ENCODE measurements around the gene IFRD2. TPM values are rescaled to one million over a fixed set of nuclear protein-coding genes. Genes with fewer than 3 reads are reported as not detected.
A peak's percentile ranks its signal among the peaks of the same experiment; 100 is the strongest.
"Not testable (repeated sequence)": the region's sequence is repeated elsewhere in the genome, so short reads cannot be mapped to it uniquely, and the experiment has no call there.

Gene IFRD2
- total RNA-seq, 8 experiments from 2014 or later = 13.3 to 111 (median 24.8) TPM

DNA sequence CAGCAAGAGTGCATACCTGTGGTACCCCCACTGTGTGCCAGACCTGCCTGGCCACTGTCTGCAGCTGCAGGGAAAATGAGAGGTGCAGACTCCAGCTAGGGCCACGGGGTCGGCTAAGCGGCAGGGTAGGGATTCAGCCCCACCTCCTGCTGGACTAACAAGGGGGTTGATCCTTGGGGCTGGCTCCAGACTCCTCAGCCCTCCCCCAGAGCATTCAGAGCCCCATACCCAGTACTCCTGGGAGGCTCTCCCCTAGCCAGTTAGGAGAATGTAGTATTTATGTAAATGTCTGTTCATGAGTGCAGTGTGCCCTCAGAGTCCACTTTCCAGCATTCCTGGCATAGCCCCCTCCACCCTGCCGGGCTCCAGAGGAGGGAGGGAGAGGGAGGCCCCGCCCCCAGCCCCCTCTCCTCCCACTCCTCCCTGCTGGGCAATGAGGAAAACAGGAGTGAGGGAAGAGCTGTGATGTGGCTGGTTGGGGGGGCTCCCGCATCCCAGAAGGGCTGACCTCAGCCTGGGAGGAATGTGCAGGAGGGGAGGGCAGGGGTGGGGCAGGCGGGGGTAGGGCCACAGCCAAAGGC lies 27.8 kb downstream of the IFRD2 start:
- Histone ChIP-seq H3K4me3 (no peak overlapping the region), H3K4me1 (replicated peaks in 1 of 2) (peaks cover 54 to 72% of the 10 kb centered on the region in 2 donors), H3K27ac (peak overlapping the region; percentile 82)
- peak; percentile 18 to 79 (median 73) for ATAC-seq (replicated peaks in 6 of 8)
- in situ Hi-C loops (cut with MboI; ENCODE audit: low pct_unique_long_range_greater_than_20kb in 2 of 9, low sequenced_read_pairs in 9 of 9, unreplicated experiment in 9 of 9) = no loop called here
- WGBS, 10 experiments = 5% methylated on average over 3 of the region's 7 CpGs; no CpG with 5 or more reads in 9 of the 10 experiments

DNA sequence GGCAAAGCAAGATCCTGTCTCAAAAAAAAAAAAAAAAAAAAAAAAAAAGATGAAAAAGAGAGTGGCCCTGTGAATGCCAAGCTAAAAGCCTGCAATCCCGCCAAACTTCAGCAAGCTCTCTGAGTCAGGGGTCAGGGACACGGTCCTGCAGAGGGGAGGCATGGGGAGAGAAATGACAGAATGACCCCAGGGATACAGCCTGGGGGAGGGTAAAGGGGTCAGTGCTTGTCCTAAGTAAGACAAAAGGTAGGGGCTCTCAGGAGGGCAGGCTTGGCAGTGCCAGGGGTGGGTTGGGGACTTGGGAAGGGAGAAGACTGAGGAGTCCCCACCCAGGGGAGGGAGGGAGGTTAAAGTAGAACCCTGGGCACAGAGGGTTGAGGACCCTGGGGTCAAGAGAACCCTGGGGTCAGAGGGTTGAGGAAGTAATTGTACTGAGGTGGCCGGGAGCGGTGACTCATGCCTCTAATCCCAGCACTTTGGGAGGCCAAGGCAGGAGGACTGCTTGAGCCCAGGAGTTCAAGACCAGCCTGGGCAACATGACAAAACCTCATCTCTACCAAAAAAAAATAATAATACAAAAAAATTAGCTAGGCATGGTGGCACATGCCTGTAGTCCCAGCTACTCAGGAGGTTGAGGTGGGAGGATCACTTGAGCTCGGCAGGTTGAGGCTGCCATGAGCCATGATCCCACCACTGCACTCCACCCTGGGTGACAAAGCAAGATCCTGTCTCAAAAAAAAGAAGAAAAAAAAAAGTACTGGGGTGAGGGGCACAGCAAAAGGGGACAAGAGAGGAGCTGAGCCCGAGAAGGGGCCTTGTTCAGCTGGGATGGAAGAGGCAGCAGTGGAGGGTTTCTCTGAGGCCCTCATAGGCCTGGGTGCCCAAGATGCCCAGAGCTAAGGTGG lies 28.5 kb downstream of the IFRD2 start:
- Histone ChIP-seq H3K4me1 (replicated peaks in 1 of 2) (peaks cover 62 to 72% of the 10 kb centered on the region in 2 donors), H3K4me3 (no peak overlapping the region), H3K27ac (peak overlapping the region; percentile 82)
- in situ Hi-C loops (cut with MboI; ENCODE audit: low pct_unique_long_range_greater_than_20kb in 2 of 9, low sequenced_read_pairs in 9 of 9, unreplicated experiment in 9 of 9) = no loop called here
- no peak for ATAC-seq (replicated peaks in 6 of 8)
- 20 to 100% (median 60%) methylated on average over 1 to 4 of the region's 6 CpGs; no CpG with 5 or more reads in 3 of the 10 experiments for WGBS, 10 experiments

DNA sequence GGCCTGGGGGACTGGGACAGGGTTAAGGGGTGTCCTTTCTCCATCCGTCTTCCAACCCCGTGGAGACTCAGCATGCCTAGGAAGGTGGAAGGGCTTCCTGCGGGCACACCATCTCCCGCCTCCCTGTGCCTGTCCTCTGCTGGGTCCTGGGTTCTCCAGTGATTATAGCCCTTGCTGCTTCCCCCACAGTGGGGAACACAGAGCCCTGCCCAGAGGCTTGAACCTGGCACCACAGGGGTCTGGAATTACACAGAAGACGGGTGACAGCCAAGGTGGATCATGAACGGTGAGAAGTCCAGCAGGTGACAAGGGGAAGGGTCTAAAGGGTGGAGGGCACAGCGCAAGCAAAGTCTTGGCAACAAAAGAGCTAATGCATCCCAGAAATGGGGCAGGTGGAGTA lies 29.5 kb downstream of the IFRD2 start:
- no peak for ATAC-seq (replicated peaks in 6 of 8)
- no peak overlapping the region for H3K27ac ChIP-seq
- WGBS, 10 experiments = 82 to 100% (median 89%) methylated on average over 3 to 4 of the region's 7 CpGs; no CpG with 5 or more reads in 7 of the 10 experiments
- no peak overlapping the region for H3K4me3 ChIP-seq
- peaks cover 70 to 76% of the 10 kb centered on the region in 2 donors for H3K4me1 ChIP-seq (replicated peaks in 1 of 2)
- in situ Hi-C loops (cut with MboI; ENCODE audit: low pct_unique_long_range_greater_than_20kb in 2 of 9, low sequenced_read_pairs in 9 of 9, unreplicated experiment in 9 of 9) = no loop called here

DNA sequence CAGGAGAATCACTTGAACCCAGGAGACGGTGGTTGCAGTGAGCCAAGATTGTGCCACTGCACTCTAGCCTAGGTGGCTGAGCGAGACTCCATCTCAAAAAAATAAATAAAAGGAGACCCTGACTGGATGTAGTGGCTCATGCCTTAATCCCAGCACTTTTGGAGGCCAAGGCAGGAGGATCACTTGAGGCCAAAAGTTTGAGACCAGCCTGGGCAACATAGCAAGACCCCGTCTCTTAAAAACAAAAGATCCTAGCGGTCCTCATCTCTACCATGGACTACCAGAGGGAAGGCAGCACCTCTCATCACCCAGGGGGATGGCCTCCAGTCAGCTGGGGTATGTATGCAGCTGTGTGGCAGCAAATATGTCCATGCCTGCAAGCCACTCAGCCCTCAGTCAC lies 30.0 kb downstream of the IFRD2 start:
- WGBS, 10 experiments = 80 to 100% (median 100%) methylated on average over 1 to 2 of the region's 4 CpGs; no CpG with 5 or more reads in 5 of the 10 experiments
- H3K27ac ChIP-seq; H3K4me3 ChIP-seq; in situ Hi-C loops (cut with MboI; ENCODE audit: low pct_unique_long_range_greater_than_20kb in 2 of 9, low sequenced_read_pairs in 9 of 9, unreplicated experiment in 9 of 9); ATAC-seq (replicated peaks in 6 of 8): not testable (repeated sequence)
- peaks cover 70 to 76% of the 10 kb centered on the region in 2 donors for H3K4me1 ChIP-seq (replicated peaks in 1 of 2)

DNA sequence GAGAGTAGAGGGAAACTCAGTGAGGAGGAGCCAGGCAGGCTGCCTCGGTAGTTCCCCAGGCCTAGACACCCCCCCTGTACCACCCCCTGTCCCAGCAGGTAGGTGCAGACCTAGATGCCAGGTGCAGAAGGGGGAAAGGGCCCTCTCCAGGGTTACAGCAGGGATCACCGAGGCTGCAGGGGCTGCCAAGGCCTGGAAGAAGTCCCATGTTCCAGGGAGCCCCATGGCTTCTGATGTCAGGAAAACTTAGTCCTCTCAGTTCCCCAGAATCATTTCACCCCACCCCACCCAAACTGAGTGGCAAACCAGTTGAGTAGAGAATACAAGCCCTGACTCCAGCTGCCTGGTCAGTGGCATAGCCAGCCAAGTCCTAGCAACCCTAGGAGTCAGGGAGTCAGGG lies 30.7 kb downstream of the IFRD2 start:
- Histone ChIP-seq H3K27ac (peak overlapping the region; percentile 98 to 100), H3K4me3 (no peak overlapping the region), H3K4me1 (replicated peaks in 1 of 2) (peaks cover 67 to 75% of the 10 kb centered on the region in 2 donors)
- WGBS, 10 experiments = 80% methylated on average over 1 of the region's 2 CpGs; no CpG with 5 or more reads in 9 of the 10 experiments
- no peak for ATAC-seq (replicated peaks in 6 of 8)
- in situ Hi-C loops (cut with MboI; ENCODE audit: low pct_unique_long_range_greater_than_20kb in 2 of 9, low sequenced_read_pairs in 9 of 9, unreplicated experiment in 9 of 9) = no loop called here

DNA sequence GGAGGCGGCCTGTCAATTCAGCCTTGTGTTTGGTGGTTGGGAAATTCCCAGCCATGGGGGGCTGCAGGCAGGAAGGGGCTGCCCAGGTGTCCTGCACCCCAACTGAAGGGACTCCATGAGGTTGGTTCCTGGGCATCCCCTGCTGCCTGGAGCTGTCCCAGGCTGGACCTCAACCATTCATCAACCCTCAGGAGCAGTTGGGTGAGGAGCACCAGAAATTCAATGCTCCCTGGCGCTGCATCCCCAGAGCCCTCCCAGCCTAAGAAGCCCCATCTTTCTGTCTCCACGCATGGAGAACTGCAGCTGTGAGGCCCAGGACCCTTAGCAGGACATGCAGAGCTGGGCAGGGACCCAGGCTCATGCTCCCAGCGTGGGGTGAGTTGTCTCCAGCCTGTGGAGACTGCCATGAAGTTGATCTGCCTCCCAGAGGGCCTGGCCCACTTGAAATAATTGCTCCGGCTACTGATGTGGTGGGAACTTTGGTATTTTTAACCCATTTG lies 31.2 kb downstream of the IFRD2 start:
- H3K27ac ChIP-seq = peak overlapping the region; percentile 98 to 100
- in situ Hi-C loops (cut with MboI; ENCODE audit: low pct_unique_long_range_greater_than_20kb in 2 of 9, low sequenced_read_pairs in 9 of 9, unreplicated experiment in 9 of 9) = no loop called here
- H3K4me1 ChIP-seq (replicated peaks in 1 of 2) = peaks cover 65 to 70% of the 10 kb centered on the region in 2 donors
- ATAC-seq (replicated peaks in 6 of 8) = no peak
- 64 to 100% (median 100%) methylated on average over 1 to 3 of the region's 5 CpGs; no CpG with 5 or more reads in 5 of the 10 experiments for WGBS, 10 experiments
- peak overlapping the region in 4 of 5 donors; percentile 37 to 58 (median 45) for H3K4me3 ChIP-seq

DNA sequence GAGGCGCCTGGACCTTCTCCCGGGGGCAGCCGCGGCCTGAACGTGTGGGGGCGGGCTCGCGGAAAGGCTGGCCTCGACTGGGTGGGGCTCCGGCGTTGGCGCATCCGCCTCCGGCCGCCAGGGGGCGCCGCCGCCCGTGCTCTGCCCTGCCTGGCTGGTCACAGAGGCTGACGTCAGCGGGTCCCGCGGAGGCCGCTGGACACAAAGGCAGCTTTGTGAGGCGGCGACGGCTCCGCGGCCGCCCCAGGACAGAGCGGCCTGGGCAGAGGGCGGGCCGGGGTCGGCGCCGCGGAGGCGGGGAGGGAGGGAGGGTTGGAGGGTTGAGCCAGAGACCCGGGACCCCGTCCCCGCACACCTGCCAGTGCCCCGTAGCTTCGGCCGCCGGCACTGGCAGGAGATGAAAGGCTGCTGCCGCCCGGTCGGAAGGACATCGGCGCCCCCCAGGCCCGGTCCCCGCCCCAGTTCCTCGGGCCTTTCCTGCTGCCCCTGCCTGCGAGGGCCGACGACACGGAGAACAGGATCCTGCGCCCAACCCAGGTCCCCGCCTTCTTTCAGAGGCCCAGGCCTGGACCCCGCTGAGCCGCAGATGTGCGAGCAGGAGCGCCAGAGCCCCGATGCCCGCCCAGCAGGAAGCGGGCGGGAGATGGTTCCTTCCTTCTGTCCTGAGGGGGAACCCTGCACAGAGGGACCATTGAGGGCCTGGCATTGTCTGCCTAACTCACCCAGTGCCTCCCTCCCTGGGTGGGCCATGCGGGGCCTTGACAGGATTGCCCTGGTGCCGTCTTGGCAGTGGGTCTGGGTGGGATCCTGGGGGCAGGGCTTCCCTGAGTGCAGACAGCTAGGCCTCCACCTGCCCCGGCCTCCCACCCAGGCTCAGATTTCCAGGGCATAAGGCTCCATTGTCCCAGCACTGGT lies 31.9 kb downstream of the IFRD2 start:
- in situ Hi-C loops (cut with MboI; ENCODE audit: low pct_unique_long_range_greater_than_20kb in 2 of 9, low sequenced_read_pairs in 9 of 9, unreplicated experiment in 9 of 9) = no loop called here
- Histone ChIP-seq H3K4me3 (peak overlapping the region; percentile 34 to 58 (median 44)), H3K27ac (peak overlapping the region; percentile 98 to 100), H3K4me1 (replicated peaks in 1 of 2) (peaks cover 57 to 63% of the 10 kb centered on the region in 2 donors)
- peak; percentile 46 to 75 (median 56) for ATAC-seq (replicated peaks in 6 of 8)
- 0% methylated on average over 2 to 4 of the region's 70 CpGs; no CpG with 5 or more reads in 8 of the 10 experiments for WGBS, 10 experiments

DNA sequence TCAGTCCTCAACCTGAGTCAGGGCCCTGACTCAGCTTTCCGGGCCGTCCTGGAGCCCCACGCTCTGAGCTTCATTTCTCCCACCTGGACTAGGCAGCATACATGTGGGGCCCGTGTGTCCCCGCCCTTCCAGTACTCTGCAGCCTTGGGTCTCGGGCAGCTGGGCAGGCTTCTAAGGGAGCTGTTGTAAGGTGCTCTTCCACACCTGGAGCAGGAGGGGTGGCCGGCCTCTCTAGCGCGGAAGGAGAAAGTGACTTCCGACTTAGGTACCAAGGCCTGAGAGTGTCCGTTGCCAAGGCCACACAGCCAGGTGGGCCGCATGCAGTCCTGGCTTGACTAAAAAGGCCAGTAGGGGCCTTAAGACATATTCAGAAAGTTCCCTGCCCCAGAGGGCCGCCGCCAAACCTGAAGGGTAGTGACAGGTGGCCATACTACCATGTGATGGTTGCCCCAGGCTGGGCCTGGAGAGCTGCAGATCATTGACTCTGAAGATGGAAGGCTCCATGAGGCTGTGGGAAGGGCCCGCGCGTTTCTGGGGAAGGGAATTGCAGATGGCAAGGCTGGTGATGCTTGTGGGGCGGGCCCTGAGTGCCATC lies 32.7 kb downstream of the IFRD2 start:
- Histone ChIP-seq H3K4me1 (replicated peaks in 1 of 2) (peaks cover 51 to 57% of the 10 kb centered on the region in 2 donors), H3K27ac (peak overlapping the region; percentile 98 to 100), H3K4me3 (peak overlapping the region in 1 of 5 donors; percentile 58)
- in situ Hi-C loops (cut with MboI; ENCODE audit: low pct_unique_long_range_greater_than_20kb in 2 of 9, low sequenced_read_pairs in 9 of 9, unreplicated experiment in 9 of 9) = no loop called here
- peak in 1 of 8 experiments; percentile 2 for ATAC-seq (replicated peaks in 6 of 8)
- 40 to 100% (median 94%) methylated on average over 1 to 11 of the region's 18 CpGs; no CpG with 5 or more reads in 2 of the 10 experiments for WGBS, 10 experiments

DNA sequence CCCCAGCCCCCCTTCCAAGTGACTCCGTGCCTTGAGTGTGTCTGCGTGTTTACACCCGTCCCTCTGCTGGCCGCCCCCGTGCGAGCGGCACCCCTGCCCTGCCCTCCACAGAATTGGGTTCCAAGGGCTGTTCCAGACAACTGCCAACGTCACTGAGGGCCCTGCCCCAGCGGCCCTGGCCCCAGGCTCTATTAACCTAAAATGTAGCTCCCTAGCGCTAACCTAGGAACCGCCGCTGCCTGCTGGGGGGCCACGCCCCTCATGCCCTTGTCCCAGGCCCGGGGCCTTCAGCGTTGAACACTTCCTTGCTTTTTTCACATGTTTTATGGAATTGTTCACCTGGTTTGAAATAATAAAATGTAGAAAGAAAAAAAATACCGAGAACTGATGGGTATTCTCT lies 33.2 kb downstream of the IFRD2 start:
- peak overlapping the region; percentile 82 to 98 for H3K27ac ChIP-seq
- in situ Hi-C loops (cut with MboI; ENCODE audit: low pct_unique_long_range_greater_than_20kb in 2 of 9, low sequenced_read_pairs in 9 of 9, unreplicated experiment in 9 of 9) = no loop called here
- ATAC-seq (replicated peaks in 6 of 8) = peak in 1 of 8 experiments; percentile 0
- whole genome bisulfite sequencing, 10 experiments = 50 to 80% (median 70%) methylated on average over 1 to 6 of the region's 16 CpGs; no CpG with 5 or more reads in 5 of the 10 experiments
- H3K4me3 ChIP-seq = no peak overlapping the region
- H3K4me1 ChIP-seq (replicated peaks in 1 of 2) = peaks cover 46 to 51% of the 10 kb centered on the region in 2 donors

DNA sequence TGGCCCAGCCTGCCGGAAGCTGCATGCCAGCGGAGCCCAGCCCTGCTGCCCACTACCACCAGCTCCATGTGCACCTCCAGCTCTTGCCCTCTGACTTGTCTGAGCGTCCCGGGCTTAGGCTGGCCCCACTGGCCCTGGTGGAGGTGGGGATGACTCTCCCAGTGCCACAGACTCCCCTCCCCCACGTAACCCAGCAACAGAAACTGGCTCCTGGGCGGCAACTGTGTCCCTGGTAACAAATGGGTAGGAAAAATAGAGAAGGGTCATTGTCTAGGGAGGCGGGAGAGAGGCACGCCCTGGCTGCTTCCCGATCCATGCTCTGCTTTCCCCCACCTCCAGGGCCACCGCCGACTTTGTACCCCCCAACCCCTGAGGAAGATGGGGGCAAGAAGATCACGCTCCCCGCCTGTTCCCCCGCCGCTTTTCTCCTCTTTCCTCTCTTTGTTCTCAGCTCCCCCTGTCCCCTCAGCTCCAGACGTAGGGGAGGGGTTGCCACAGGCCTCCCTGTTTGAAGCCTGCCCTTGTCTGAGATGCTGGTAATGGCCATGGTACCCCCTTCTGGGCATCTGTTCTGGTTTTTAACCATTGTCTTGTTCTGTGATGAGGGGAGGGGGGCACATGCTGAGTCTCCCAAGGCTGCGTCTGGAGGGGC lies 34.1 kb downstream of the IFRD2 start:
- Histone ChIP-seq H3K27ac (peak overlapping the region; percentile 82 to 98), H3K4me3 (no peak overlapping the region), H3K4me1 (replicated peaks in 1 of 2) (peaks cover 43 to 46% of the 10 kb centered on the region in 2 donors)
- peak in 5 of 8 experiments; percentile 37 to 52 (median 42) for ATAC-seq (replicated peaks in 6 of 8)
- in situ Hi-C loops (cut with MboI; ENCODE audit: low pct_unique_long_range_greater_than_20kb in 2 of 9, low sequenced_read_pairs in 9 of 9, unreplicated experiment in 9 of 9) = no loop called here
- whole genome bisulfite sequencing, 10 experiments = 20 to 100% (median 100%) methylated on average over 1 to 2 of the region's 17 CpGs; no CpG with 5 or more reads in 7 of the 10 experiments

DNA sequence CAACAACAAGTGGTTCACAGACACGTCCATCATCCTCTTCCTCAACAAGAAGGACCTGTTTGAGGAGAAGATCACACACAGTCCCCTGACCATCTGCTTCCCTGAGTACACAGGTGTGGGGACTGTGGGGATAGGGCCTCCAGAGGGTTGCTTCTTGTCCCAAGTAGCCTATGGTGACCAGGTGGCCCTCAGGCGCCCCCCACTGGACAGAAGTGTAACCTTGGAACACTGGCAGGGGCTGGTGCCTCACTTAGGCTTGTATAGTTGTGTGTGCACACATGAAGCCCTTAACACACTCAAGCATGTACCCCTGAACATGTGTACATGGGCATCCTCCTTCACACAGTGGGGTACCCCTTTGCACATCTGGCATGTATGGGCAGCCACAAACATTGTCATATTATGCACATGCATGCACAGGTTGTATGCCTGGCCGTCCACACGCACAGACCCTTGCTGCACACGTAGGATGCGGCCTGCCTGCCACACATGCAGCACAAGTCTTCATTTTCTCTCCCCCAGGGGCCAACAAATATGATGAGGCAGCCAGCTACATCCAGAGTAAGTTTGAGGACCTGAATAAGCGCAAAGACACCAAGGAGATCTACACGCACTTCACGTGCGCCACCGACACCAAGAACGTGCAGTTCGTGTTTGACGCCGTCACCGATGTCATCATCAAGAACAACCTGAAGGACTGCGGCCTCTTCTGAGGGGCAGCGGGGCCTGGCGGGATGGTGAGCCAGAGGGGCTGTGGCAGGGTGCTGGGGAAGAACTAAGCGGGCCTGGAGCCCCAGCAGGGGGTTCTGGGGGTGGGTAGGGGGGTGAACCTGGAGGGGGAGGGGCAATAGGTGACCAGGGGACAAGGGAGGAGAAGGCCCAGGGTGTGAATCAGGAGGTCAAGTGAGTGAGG lies 35.0 kb downstream of the IFRD2 start:
- Histone ChIP-seq H3K4me3 (no peak overlapping the region), H3K4me1 (replicated peaks in 1 of 2) (peaks cover 43 to 46% of the 10 kb centered on the region in 2 donors), H3K27ac (peak overlapping the region; percentile 82 to 98)
- ATAC-seq (replicated peaks in 6 of 8) = no peak
- in situ Hi-C loops (cut with MboI; ENCODE audit: low pct_unique_long_range_greater_than_20kb in 2 of 9, low sequenced_read_pairs in 9 of 9, unreplicated experiment in 9 of 9) = no loop called here
- 14 to 100% (median 96%) methylated on average over 1 to 7 of the region's 20 CpGs; no CpG with 5 or more reads in 5 of the 10 experiments for WGBS, 10 experiments
